GM12878 (cell line): Measurements from ENCODE around the gene SLC25A29. TPM values are rescaled to one million over a fixed set of nuclear protein-coding genes. Genes with fewer than 3 reads are reported as not detected.

Experiments
- ATAC-seq: fragments of 200-7000 bp; cut with Tn5 transposase; 3 replicates; pipeline ENCODE4 v1.9.1; 2020; ENCODE audit warnings: mild to moderate bottlenecking, moderate library complexity
- BruUV-seq: library from RNA; stranded (reverse); fragments of 400-500 nt; replicated peaks from 2 replicates; lab custom pipeline; 2021; lab: Mats Ljungman, UMichigan
- CTCF ChIA-PET: fragments of 300-600 bp; sonication (Branson Sonifier 250); formaldehyde crosslinking; extraction: SDS; loops from one replicate; lab custom pipeline; 2021; ENCODE audit warnings: inconsistent platforms; lab: Yijun Ruan, JAX
- POLR2A ChIA-PET: fragments of 350-600 bp; formaldehyde crosslinking; extraction: SDS; loops from one replicate; lab custom pipeline; 2021; ENCODE audit warnings: inconsistent platforms; lab: Charles Lee
- RAD21 ChIA-PET: fragments of 300-600 bp; sonication (Branson Sonifier 250); formaldehyde crosslinking; loops from one replicate; lab custom pipeline; 2023; ENCODE audit warnings: antibody characterized with exemption; ENCODE audit not compliant: unreplicated experiment; lab: Charles Lee
- SMC1A ChIA-PET: fragments of 300-600 bp; sonication (Branson Sonifier 250); formaldehyde crosslinking; loops from one replicate; lab custom pipeline; 2023; ENCODE audit not compliant: unreplicated experiment, uncharacterized antibody; lab: Charles Lee
- DNase-seq: peaks from one replicate; pipeline ENCODE4 v3.0.0-alpha.2; 2011; ENCODE audit warnings: low read depth, low spot score
- FAIRE-seq: peaks from 3 replicates; lab custom pipeline; 2011; peaks lifted over from hg19 to GRCh38; lab: Jason Lieb, UNC
- H2AFZ ChIP-seq: 2 replicates; pipeline ENCODE4 v1.6.0; 2011; ENCODE audit warnings: low read depth, low read length, control low read depth; ENCODE audit not compliant: control insufficient read depth
- H3K27ac ChIP-seq: 2 replicates; pipeline ENCODE4 v1.5.1; 2011; ENCODE audit warnings: control low read depth; ENCODE audit not compliant: control insufficient read depth, insufficient read depth
- H3K27me3 ChIP-seq, 2 experiments: replicated peaks in 1 of 2; 2 replicates each; pipeline versions ENCODE4 v1.6.0 to v1.6.1; 2011; ENCODE audit warnings: low read length in 1 of 2; ENCODE audit not compliant: control insufficient read depth in 2 of 2, insufficient read depth in 2 of 2
- H3K36me3 ChIP-seq, 2 experiments: 2 replicates each; pipeline ENCODE4 v1.5.1; 2011; ENCODE audit warnings: low read length in 1 of 2; ENCODE audit not compliant: control insufficient read depth in 2 of 2, insufficient read depth in 2 of 2
- H3K4me1 ChIP-seq: 2 replicates; pipeline ENCODE4 v1.6.1; 2011; ENCODE audit warnings: mild to moderate bottlenecking, low read length, moderate library complexity, mixed read lengths; ENCODE audit not compliant: control insufficient read depth, insufficient read depth
- H3K4me2 ChIP-seq: 2 replicates; pipeline ENCODE4 v1.6.0; 2011; ENCODE audit warnings: control low read depth; ENCODE audit not compliant: control insufficient read depth, insufficient read depth
- H3K4me3 ChIP-seq: fragments of 200-600 bp; sonication (generic); 2 replicates; pipeline ENCODE4 v1.5.1; 2016
- H3K79me2 ChIP-seq: 2 replicates; pipeline ENCODE4 v1.6.0; 2011; ENCODE audit warnings: low read length; ENCODE audit not compliant: control insufficient read depth, insufficient read depth
- H3K9ac ChIP-seq: 2 replicates; pipeline ENCODE4 v1.8.0; 2011; ENCODE audit warnings: low read length, control low read depth, mixed read lengths; ENCODE audit not compliant: control insufficient read depth, insufficient read depth
- H3K9me3 ChIP-seq: replicated peaks from 3 replicates; pipeline ENCODE4 v1.5.1; 2011; ENCODE audit warnings: mild to moderate bottlenecking, low read length; ENCODE audit not compliant: control insufficient read depth, insufficient read depth
- H4K20me1 ChIP-seq: 2 replicates; pipeline ENCODE4 v1.6.0; 2011; ENCODE audit not compliant: control insufficient read depth, insufficient read depth
- NFYB ChIP-seq: IDR thresholded peaks from 2 replicates; pipeline ENCODE4 v1.6.1; 2011; ENCODE audit warnings: low read depth, mild to moderate bottlenecking, low read length, improper control_type of control experiment, moderate library complexity; ENCODE audit not compliant: insufficient read depth
- POLR2A ChIP-seq: IDR thresholded peaks from 2 replicates; pipeline ENCODE4 v1.6.1; 2011; ENCODE audit warnings: low read depth, mild to moderate bottlenecking, low read length
- POLR2AphosphoS5 ChIP-seq: IDR thresholded peaks from 2 replicates; pipeline ENCODE4 v1.6.1; 2011; ENCODE audit warnings: mild to moderate bottlenecking, low read length, inconsistent platforms
- ZNF24 ChIP-seq: fragments of 450-650 bp; IDR thresholded peaks from 2 replicates; pipeline ENCODE4 v1.6.1; 2017; ENCODE audit warnings: antibody characterized with exemption, mild to moderate bottlenecking
- WGBS: methylation state at CpG from one replicate; pipeline ENCODE4 v1.1.6; 2016; ENCODE audit warnings: low lambda C conversion rate; ENCODE audit not compliant: insufficient replicate concordance, insufficient coverage; ENCODE audit errors: missing lambda C conversion rate; 5-methylcytosine and 5-hydroxymethylcytosine counted together
- in situ Hi-C: fragments of 300-500 bp; cut with MboI; formaldehyde crosslinking; loops from 9 replicates; pipeline ENCODE4 v1.14.3; 2018; ENCODE audit warnings: mixed read lengths
- intact Hi-C: fragments of 100-400 bp; cut with micrococcal nuclease; formaldehyde crosslinking; loops from one replicate; pipeline ENCODE4 v1.14.2; 2022; ENCODE audit not compliant: unreplicated experiment
- polyA plus RNA-seq, 11 experiments: library from polyadenylated mRNA; depleted of rRNA in 4 of 11; unstranded in 6 of 11; stranded (reverse) in 5 of 11; fragments of >200 nt; fragmentation: Nextera tagmentation in 4 of 11; fragmentation: Illumina TruSeq in 1 of 11; extraction: Ambion mirVana in 4 of 11; extraction: Trizol in 1 of 11; gene quantifications; 1 replicate in 1 of 11; 2 replicates in 10 of 11; pipeline versions ENCODE4 v1.2.1 to v1.2.3, GENCODE V29; 2011 to 2016; ENCODE audit warnings: inconsistent platforms in 2 of 11, missing spikeins in 2 of 11, low read depth in 1 of 11
- total RNA-seq, 4 experiments: library from RNA; depleted of rRNA in 3 of 4; stranded (reverse); fragments of >200 nt in 3 of 4; fragmentation: Illumina TruSeq in 1 of 4; extraction: Trizol in 1 of 4; gene quantifications; 2 replicates each; pipeline versions ENCODE4 v1.2.1 to v1.2.3, GENCODE V29; 2013 to 2021
- TF ChIP-seq, protein P1 (sequence below): fragments of 450-650 bp; IDR thresholded peaks from 2 replicates; pipeline ENCODE4 v1.6.1; 2016; ENCODE audit warnings: mild to moderate bottlenecking, moderate library complexity, borderline replicate concordance
- TF ChIP-seq, protein P2 (sequence below): fragments of 150-350 bp; IDR thresholded peaks from 2 replicates; pipeline ENCODE4 v1.6.1; 2016; ENCODE audit warnings: low read depth, low read length

The SLC25A29 gene
- total and polyA plus RNA-seq, 10 of the 15 experiments (the other 5 are each of a cell fraction or from before 2014, with no cell fraction given): 0.42 to 13.3 (median 4.0) TPM; not detected in 1

DNA sequence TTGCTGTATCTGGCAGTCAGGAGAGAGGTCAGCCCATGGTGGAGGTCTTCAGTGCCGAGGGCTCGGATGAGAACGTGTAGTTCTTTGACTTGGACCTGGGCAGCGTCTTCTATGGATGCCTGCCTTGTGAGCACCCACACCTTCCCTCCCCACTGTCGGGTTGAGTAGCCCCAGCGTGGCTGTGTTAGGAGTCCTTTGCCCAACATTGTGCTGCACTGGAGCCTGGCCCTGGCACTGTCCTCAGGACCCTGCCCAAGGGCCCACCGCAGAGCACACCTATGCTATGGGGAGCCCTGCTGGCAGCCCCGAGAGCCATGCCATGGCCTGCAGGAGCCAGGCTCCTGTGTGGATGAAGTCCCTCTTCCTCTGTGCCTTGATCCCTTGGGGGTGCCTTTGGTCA lies 26.7 kb downstream of the SLC25A29 start:
- no TSS peak for BruUV-seq
- Histone ChIP-seq H3K4me1 (0 out of 2 replicates have a peak, but pooled peaks cover 5% of the 10 kb centered on the region), H3K4me2 (no peak overlapping the region), H3K9me3 (no peaks in the 10 kb centered on the region), H2AFZ (no peak overlapping the region), H3K79me2 (peaks cover 29% of the 10 kb centered on the region), H3K27ac (no peak overlapping the region), H3K27me3 (no peaks in the 10 kb centered on the region), H3K36me3 (peaks cover 18% of the 10 kb centered on the region in 2 experiments), H3K9ac (no peak overlapping the region), H3K4me3 (no peak overlapping the region), H4K20me1 (no peaks in the 10 kb centered on the region)
- ChIA-PET SMC1A (interaction anchor here (1.4 kb wide), 1 partner anchor 96 kb away, joined by 4 read pairs; a partner anchor contains a TSS), RAD21 (no interaction called here), CTCF (interaction anchor here (0.5 to 2.3 kb wide), 4 partner anchors 9 to 103 kb away, joined by 3 to 8 read pairs (median 4); no protein-coding TSS in a partner anchor), POLR2A (no interaction called here)
- TF ChIP-seq NFYB: no peak
- peak; percentile 52; the same call in 1 of the 2 replicates for TF ChIP-seq POLR2AphosphoS5
- TF ChIP-seq POLR2A: peak; percentile 47; the same call in 1 of the 2 replicates
- intact Hi-C loops (no loop called here), in situ Hi-C loops (no loop called here)
- FAIRE-seq: no peak
- ATAC-seq: no peak
- DNase-seq: no peak
- WGBS: 98% methylated on average over 8 of the region's 8 CpGs

DNA sequence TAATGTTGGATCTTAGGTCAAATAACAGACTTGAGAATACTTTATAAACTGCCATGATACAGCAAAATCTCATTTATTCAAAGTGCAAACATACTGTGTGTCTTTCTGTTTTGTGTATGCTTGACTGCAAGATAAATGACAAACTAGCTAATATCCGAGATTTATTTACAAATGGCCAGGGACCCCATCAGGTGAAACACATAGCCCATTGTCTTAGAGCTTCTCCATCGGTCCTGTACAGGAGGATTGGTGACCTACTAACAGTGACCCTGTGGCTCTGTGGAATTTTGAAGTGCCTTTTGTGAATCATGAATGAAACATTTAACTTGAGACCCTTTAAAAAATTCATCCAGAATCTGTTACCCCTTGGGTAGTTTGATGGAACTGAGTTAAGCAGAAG lies 27.1 kb downstream of the SLC25A29 start:
- POLR2A ChIA-PET: no interaction called here
- CTCF ChIA-PET: interaction anchor here (0.5 to 2.3 kb wide), 8 partner anchors 8 to 105 kb away, joined by 3 to 8 read pairs (median 4); no protein-coding TSS in a partner anchor
- no peaks in the 10 kb centered on the region for H4K20me1 ChIP-seq
- no peak overlapping the region for H3K4me2 ChIP-seq
- ATAC-seq (no peak), DNase-seq (no peak), FAIRE-seq (peak; percentile 62)
- in situ Hi-C loops: no loop called here
- intact Hi-C loops: no loop called here
- H3K9me3 ChIP-seq: no peaks in the 10 kb centered on the region
- 0 out of 2 replicates have a peak, but pooled peaks cover 5% of the 10 kb centered on the region for H3K4me1 ChIP-seq
- no peaks in the 10 kb centered on the region for H3K27me3 ChIP-seq
- RAD21 ChIA-PET: no interaction called here
- BruUV-seq: no TSS peak
- H2AFZ ChIP-seq: no peak overlapping the region
- H3K79me2 ChIP-seq: peaks cover 33% of the 10 kb centered on the region
- H3K27ac ChIP-seq: no peak overlapping the region
- peaks cover 20 to 22% of the 10 kb centered on the region in 2 experiments for H3K36me3 ChIP-seq
- no peak overlapping the region for H3K4me3 ChIP-seq
- whole genome bisulfite sequencing: 95% methylated on average over 2 of the region's 2 CpGs
- SMC1A ChIA-PET: interaction anchor here (0.8 to 1.4 kb wide), 4 partner anchors 10 to 96 kb away, joined by 3 to 4 read pairs (median 4); a partner anchor contains a TSS
- no peak overlapping the region for H3K9ac ChIP-seq
- TF ChIP-seq, protein P1, sequence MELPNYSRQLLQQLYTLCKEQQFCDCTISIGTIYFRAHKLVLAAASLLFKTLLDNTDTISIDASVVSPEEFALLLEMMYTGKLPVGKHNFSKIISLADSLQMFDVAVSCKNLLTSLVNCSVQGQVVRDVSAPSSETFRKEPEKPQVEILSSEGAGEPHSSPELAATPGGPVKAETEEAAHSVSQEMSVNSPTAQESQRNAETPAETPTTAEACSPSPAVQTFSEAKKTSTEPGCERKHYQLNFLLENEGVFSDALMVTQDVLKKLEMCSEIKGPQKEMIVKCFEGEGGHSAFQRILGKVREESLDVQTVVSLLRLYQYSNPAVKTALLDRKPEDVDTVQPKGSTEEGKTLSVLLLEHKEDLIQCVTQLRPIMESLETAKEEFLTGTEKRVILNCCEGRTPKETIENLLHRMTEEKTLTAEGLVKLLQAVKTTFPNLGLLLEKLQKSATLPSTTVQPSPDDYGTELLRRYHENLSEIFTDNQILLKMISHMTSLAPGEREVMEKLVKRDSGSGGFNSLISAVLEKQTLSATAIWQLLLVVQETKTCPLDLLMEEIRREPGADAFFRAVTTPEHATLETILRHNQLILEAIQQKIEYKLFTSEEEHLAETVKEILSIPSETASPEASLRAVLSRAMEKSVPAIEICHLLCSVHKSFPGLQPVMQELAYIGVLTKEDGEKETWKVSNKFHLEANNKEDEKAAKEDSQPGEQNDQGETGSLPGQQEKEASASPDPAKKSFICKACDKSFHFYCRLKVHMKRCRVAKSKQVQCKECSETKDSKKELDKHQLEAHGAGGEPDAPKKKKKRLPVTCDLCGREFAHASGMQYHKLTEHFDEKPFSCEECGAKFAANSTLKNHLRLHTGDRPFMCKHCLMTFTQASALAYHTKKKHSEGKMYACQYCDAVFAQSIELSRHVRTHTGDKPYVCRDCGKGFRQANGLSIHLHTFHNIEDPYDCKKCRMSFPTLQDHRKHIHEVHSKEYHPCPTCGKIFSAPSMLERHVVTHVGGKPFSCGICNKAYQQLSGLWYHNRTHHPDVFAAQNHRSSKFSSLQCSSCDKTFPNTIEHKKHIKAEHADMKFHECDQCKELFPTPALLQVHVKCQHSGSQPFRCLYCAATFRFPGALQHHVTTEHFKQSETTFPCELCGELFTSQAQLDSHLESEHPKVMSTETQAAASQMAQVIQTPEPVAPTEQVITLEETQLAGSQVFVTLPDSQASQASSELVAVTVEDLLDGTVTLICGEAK: no peak
- no peak for TF ChIP-seq ZNF24
- TF ChIP-seq, protein P2, sequence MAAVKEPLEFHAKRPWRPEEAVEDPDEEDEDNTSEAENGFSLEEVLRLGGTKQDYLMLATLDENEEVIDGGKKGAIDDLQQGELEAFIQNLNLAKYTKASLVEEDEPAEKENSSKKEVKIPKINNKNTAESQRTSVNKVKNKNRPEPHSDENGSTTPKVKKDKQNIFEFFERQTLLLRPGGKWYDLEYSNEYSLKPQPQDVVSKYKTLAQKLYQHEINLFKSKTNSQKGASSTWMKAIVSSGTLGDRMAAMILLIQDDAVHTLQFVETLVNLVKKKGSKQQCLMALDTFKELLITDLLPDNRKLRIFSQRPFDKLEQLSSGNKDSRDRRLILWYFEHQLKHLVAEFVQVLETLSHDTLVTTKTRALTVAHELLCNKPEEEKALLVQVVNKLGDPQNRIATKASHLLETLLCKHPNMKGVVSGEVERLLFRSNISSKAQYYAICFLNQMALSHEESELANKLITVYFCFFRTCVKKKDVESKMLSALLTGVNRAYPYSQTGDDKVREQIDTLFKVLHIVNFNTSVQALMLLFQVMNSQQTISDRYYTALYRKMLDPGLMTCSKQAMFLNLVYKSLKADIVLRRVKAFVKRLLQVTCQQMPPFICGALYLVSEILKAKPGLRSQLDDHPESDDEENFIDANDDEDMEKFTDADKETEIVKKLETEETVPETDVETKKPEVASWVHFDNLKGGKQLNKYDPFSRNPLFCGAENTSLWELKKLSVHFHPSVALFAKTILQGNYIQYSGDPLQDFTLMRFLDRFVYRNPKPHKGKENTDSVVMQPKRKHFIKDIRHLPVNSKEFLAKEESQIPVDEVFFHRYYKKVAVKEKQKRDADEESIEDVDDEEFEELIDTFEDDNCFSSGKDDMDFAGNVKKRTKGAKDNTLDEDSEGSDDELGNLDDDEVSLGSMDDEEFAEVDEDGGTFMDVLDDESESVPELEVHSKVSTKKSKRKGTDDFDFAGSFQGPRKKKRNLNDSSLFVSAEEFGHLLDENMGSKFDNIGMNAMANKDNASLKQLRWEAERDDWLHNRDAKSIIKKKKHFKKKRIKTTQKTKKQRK: no peak
